A549 (cell line): ENCODE data around the gene RBPJ. TPM values are rescaled to one million over a fixed set of nuclear protein-coding genes. Genes with fewer than 3 reads are reported as not detected.

Experiments
- ATAC-seq, 2 experiments: fragments of 200-7000 bp in 1 of 2; fragments of >200 bp in 1 of 2; cut with Nextera tagmentation in 1 of 2; cut with Tn5 transposase in 1 of 2; 3 replicates each; pipeline versions ENCODE4 v1.8.0 to v1.9.1; 2018 to 2020; ENCODE audit warnings: mild to moderate bottlenecking in 1 of 2, moderate library complexity in 1 of 2
- CTCF ChIA-PET: fragments of 300-600 bp; sonication (Branson Sonifier 250); formaldehyde crosslinking; extraction: SDS; loops from one replicate; lab custom pipeline; 2021; ENCODE audit warnings: antibody characterized with exemption, inconsistent platforms; lab: Yijun Ruan, JAX
- POLR2A ChIA-PET: fragments of 350-600 bp; formaldehyde crosslinking; extraction: SDS; loops from one replicate; lab custom pipeline; 2021; ENCODE audit warnings: antibody characterized with exemption, inconsistent platforms; lab: Yijun Ruan, JAX
- DNase-seq, 2 experiments: peaks; one replicate each; pipeline versions ENCODE4 v3.0.0 to v3.0.0-alpha.2; 2011 to 2016; ENCODE audit warnings: low read depth in 1 of 2, low spot score in 1 of 2
- FAIRE-seq: peaks from 2 replicates; lab custom pipeline; 2011; peaks lifted over from hg19 to GRCh38; lab: Jason Lieb, UNC
- H3K27ac ChIP-seq, 2 experiments: fragments of >200 bp; sonication (Bioruptor Twin); formaldehyde crosslinking; 3 replicates each; pipeline ENCODE4 v1.5.1; 2016 to 2017
- H3K4me1 ChIP-seq: fragments of >200 bp; sonication (Bioruptor Twin); formaldehyde crosslinking; 3 replicates; pipeline ENCODE4 v1.6.1; 2016
- H3K4me2 ChIP-seq: fragments of >200 bp; sonication (Bioruptor Twin); formaldehyde crosslinking; 3 replicates; pipeline ENCODE4 v1.6.1; 2016
- H3K4me3 ChIP-seq: fragments of >200 bp; sonication (Bioruptor Twin); formaldehyde crosslinking; 3 replicates; pipeline ENCODE4 v1.5.1; 2016
- H3K9me3 ChIP-seq: fragments of >200 bp; sonication (Bioruptor Twin); formaldehyde crosslinking; 3 replicates; pipeline ENCODE4 v1.6.1; 2016
- BHLHE40 ChIP-seq: IDR thresholded peaks from 2 replicates; pipeline ENCODE4 v1.6.1; 2012; ENCODE audit warnings: low read depth, low read length, inconsistent platforms
- CBX8 ChIP-seq: fragments of 200-600 bp; sonication (generic); IDR thresholded peaks from 2 replicates; pipeline ENCODE4 v1.6.1; 2016
- CEBPB ChIP-seq, 2 experiments: fragments of >200 bp in 1 of 2; sonication (Bioruptor Twin) in 1 of 2; formaldehyde crosslinking in 1 of 2; IDR thresholded peaks; 2 replicates each; pipeline ENCODE4 v1.6.1; 2012 to 2016
- EHF ChIP-seq: fragments of 250-450 bp; sonication (Bioruptor Pico); IDR thresholded peaks from 2 replicates; pipeline ENCODE4 v1.5.0; 2020; ENCODE audit warnings: mild to moderate bottlenecking
- EHMT2 ChIP-seq: fragments of 200-600 bp; sonication (generic); IDR thresholded peaks from 2 replicates; pipeline ENCODE4 v1.6.1; 2016; ENCODE audit warnings: antibody characterized with exemption, low read depth, mild to moderate bottlenecking, moderate library complexity
- ESRRA ChIP-seq: fragments of 150-350 bp; IDR thresholded peaks from 2 replicates; pipeline ENCODE4 v1.6.1; 2014; ENCODE audit warnings: mild to moderate bottlenecking, low read length, borderline replicate concordance
- FOSL2 ChIP-seq, 2 experiments: fragments of 450-650 bp in 1 of 2; fragments of >200 bp in 1 of 2; sonication (Bioruptor Twin) in 1 of 2; formaldehyde crosslinking; IDR thresholded peaks; 2 replicates each; pipeline versions ENCODE4 v1.5.0 to v1.6.1; 2016 to 2020; ENCODE audit warnings: mild to moderate bottlenecking in 1 of 2, moderate library complexity in 1 of 2
- FOXS1 ChIP-seq: fragments of 250-450 bp; sonication (Bioruptor Pico); IDR thresholded peaks from 2 replicates; pipeline ENCODE4 v1.5.0; 2020; ENCODE audit warnings: mild to moderate bottlenecking, moderate library complexity
- HOXA7 ChIP-seq: fragments of 250-450 bp; sonication (Bioruptor Pico); IDR thresholded peaks from 2 replicates; pipeline ENCODE4 v1.5.0; 2020; ENCODE audit warnings: mild to moderate bottlenecking, moderate library complexity
- HOXB13 ChIP-seq: fragments of 250-450 bp; sonication (Bioruptor Pico); IDR thresholded peaks from 2 replicates; pipeline ENCODE4 v1.5.0; 2020; ENCODE audit warnings: low read depth, mild to moderate bottlenecking, moderate library complexity
- JUNB ChIP-seq: fragments of >200 bp; sonication (Bioruptor Twin); formaldehyde crosslinking; IDR thresholded peaks from 2 replicates; pipeline ENCODE4 v1.6.1; 2016
- KDM5A ChIP-seq: fragments of 200-600 bp; sonication (generic); IDR thresholded peaks from 2 replicates; pipeline ENCODE4 v1.6.1; 2016; ENCODE audit warnings: antibody characterized with exemption, mild to moderate bottlenecking
- MYC ChIP-seq: IDR thresholded peaks from 2 replicates; pipeline ENCODE4 v1.6.1; 2012; ENCODE audit warnings: mild to moderate bottlenecking, inconsistent platforms, low read length, improper control_type of control experiment, borderline replicate concordance
- NR3C1 ChIP-seq: fragments of >200 bp; sonication (Bioruptor Twin); formaldehyde crosslinking; IDR thresholded peaks from 3 replicates; pipeline ENCODE4 v1.6.1; 2017
- PHF8 ChIP-seq: fragments of 200-600 bp; sonication (generic); IDR thresholded peaks from 2 replicates; pipeline ENCODE4 v1.6.1; 2016; ENCODE audit warnings: low read depth, mild to moderate bottlenecking, antibody characterized with exemption, moderate library complexity, borderline replicate concordance
- POLR2A ChIP-seq: IDR thresholded peaks from 2 replicates; pipeline ENCODE4 v1.6.1; 2012; ENCODE audit warnings: mild to moderate bottlenecking, low read length
- RARB ChIP-seq: fragments of 250-450 bp; sonication (Bioruptor Pico); IDR thresholded peaks from 2 replicates; pipeline ENCODE4 v1.8.0; 2021; ENCODE audit warnings: mild to moderate bottlenecking, moderate library complexity
- RCOR1 ChIP-seq: fragments of 150-350 bp; IDR thresholded peaks from 2 replicates; pipeline ENCODE4 v1.6.1; 2014; ENCODE audit warnings: antibody characterized with exemption, low read length, low read depth
- RFX5 ChIP-seq: fragments of 450-650 bp; IDR thresholded peaks from 2 replicates; pipeline ENCODE4 v1.7.1; 2014; ENCODE audit warnings: antibody characterized with exemption, mild to moderate bottlenecking, moderate library complexity
- RNF2 ChIP-seq: fragments of 200-600 bp; sonication (generic); IDR thresholded peaks from 2 replicates; pipeline ENCODE4 v1.6.1; 2016; ENCODE audit warnings: low read depth, mild to moderate bottlenecking, antibody characterized with exemption, moderate library complexity, borderline replicate concordance
- SMC3 ChIP-seq: fragments of >200 bp; sonication (Bioruptor Twin); formaldehyde crosslinking; IDR thresholded peaks from 3 replicates; pipeline ENCODE4 v1.6.1; 2018; ENCODE audit warnings: inconsistent platforms
- ZC3H11A ChIP-seq: fragments of 450-650 bp; IDR thresholded peaks from 2 replicates; pipeline ENCODE4 v1.6.1; 2014; ENCODE audit warnings: antibody characterized with exemption, mild to moderate bottlenecking
- ZFP36 ChIP-seq: fragments of 450-650 bp; IDR thresholded peaks from 2 replicates; pipeline ENCODE4 v1.6.1; 2014; ENCODE audit warnings: borderline replicate concordance; ENCODE audit not compliant: partially characterized antibody
- ZNF302 ChIP-seq: fragments of 250-450 bp; sonication (Bioruptor Pico); IDR thresholded peaks from 2 replicates; pipeline ENCODE4 v1.9.0; 2021; ENCODE audit warnings: inconsistent platforms, mild to moderate bottlenecking, moderate library complexity
- ZSCAN20 ChIP-seq: fragments of 250-450 bp; sonication (Bioruptor Pico); IDR thresholded peaks from 2 replicates; pipeline ENCODE4 v1.8.0; 2022; ENCODE audit warnings: mild to moderate bottlenecking, moderate library complexity
- WGBS: methylation state at CpG from one replicate; pipeline ENCODE4 v1.1.6; 2017; ENCODE audit errors: missing lambda C conversion rate; 5-methylcytosine and 5-hydroxymethylcytosine counted together
- polyA plus RNA-seq, 4 experiments: library from polyadenylated mRNA; depleted of rRNA in 3 of 4; stranded (reverse); fragments of >200 nt; fragmentation: RNase III in 1 of 4; extraction: RNeasy Plus Mini Kit Qiagen cat#74134 plus additional on column Dnase treatment in 1 of 4; gene quantifications; 2 replicates in 3 of 4; 3 replicates in 1 of 4; pipeline ENCODE4 v1.2.3, GENCODE V29; 2011 to 2017
- TF ChIP-seq, protein P1 (sequence below): fragments of >200 bp; sonication (Bioruptor Twin); formaldehyde crosslinking; IDR thresholded peaks from 3 replicates; pipeline ENCODE4 v1.6.1; 2016
- TF ChIP-seq, protein P2 (sequence below): fragments of 250-450 bp; sonication (Bioruptor Pico); IDR thresholded peaks from 2 replicates; pipeline ENCODE4 v1.5.0; 2020; ENCODE audit warnings: low read depth, mild to moderate bottlenecking, moderate library complexity
- TF ChIP-seq, protein P3 (sequence below): fragments of 450-650 bp; IDR thresholded peaks from 2 replicates; pipeline ENCODE4 v1.6.1; 2014; ENCODE audit warnings: antibody characterized with exemption
- TF ChIP-seq, protein P4 (sequence below): IDR thresholded peaks from 2 replicates; pipeline ENCODE4 v1.6.1; 2012
- TF ChIP-seq, protein P5 (sequence below): fragments of >200 bp; sonication (Bioruptor Twin); formaldehyde crosslinking; IDR thresholded peaks from 2 replicates; pipeline ENCODE4 v1.6.1; 2016
- TF ChIP-seq, protein P6 (sequence below): IDR thresholded peaks from 2 replicates; pipeline ENCODE4 v1.6.1; 2012; ENCODE audit warnings: low read depth, borderline replicate concordance

Gene RBPJ
- polyA plus RNA-seq, 2 of the 4 experiments (the other 2 are of a cell fraction) = 16.5 to 37.1 TPM

DNA sequence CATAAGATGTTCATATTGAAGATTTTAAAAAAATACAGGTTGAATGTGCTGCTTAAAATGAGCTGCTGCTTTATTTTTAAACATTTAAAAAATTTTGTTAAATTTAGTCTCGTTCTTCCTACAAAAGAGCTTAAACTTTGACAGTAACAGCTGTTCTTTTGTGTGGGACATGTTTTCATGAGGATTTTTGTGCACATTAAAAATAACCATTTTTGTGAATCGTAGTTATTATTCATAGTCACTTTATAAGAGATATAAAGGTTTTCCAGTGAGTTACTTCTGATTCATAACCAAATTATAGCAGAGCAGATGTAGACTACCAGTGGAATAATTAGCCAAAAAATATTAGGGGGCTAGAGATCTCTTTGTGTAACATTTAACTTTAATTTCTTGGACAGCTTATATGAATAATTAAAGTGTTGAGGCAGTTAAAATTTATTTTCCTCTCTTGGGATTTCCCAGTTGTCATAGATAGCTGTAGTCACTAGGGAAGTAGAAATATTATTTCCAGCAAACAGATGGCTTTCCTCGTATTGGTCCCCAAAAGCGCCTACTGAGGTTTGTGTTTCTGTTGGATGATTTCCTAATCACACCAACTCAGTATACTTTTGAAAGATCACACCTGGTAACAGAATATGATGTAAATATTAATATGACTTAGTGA, 24.2 kb downstream of the RBPJ start:
- ATAC-seq (no peak), DNase-seq (no peak), FAIRE-seq (no peak)
- no peaks in the 10 kb centered on the region for H3K9me3 ChIP-seq
- 87% methylated on average over 4 of the region's 4 CpGs for WGBS
- H3K4me2 ChIP-seq = no peak overlapping the region
- no peak for TF ChIP-seq SMC3
- TF ChIP-seq ZNF302 = no peak
- no peak for TF ChIP-seq JUNB
- no peak for TF ChIP-seq CEBPB (IDR thresholded peaks at IDR 0.05)
- no peak for TF ChIP-seq ZC3H11A
- no peak for TF ChIP-seq HOXA7
- ChIA-PET POLR2A (no interaction called here), CTCF (no interaction called here)
- H3K4me3 ChIP-seq = no peak overlapping the region
- H3K27ac ChIP-seq = no peak overlapping the region
- H3K4me1 ChIP-seq = peaks cover 5% of the 10 kb centered on the region; the same call in 1 of the 3 replicates

DNA sequence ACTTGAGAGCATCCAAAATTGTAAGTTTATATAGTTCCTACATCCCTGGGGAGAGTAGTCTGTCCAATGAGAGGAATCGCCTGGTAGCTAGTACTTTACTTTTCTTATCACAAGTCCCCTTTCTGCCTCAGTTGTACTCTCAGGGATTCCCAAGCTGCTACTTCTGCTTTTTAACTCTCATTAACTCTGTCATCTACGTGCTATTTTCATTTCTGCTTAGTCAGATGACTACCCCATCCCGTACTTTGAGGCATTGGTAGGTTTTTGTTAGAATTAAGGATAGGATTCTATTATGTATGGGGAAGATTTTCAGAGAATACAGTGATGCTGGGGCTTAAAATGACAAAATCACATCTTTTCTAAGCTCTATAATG, 24.7 kb downstream of the RBPJ start:
- ChIA-PET CTCF (no interaction called here), POLR2A (no interaction called here)
- Histone ChIP-seq H3K9me3 (no peaks in the 10 kb centered on the region), H3K4me1 (peaks cover 5% of the 10 kb centered on the region; the same call in 1 of the 3 replicates), H3K4me2 (no peak overlapping the region), H3K27ac (no peak overlapping the region), H3K4me3 (no peak overlapping the region)
- FAIRE-seq (no peak), ATAC-seq (no peak), DNase-seq (no peak)
- 89% methylated on average over 3 of the region's 3 CpGs for WGBS
- TF ChIP-seq RNF2 = no peak
- no peak for TF ChIP-seq FOXS1 (CRISPR knock-in tag)
- no peak for TF ChIP-seq CBX8
- TF ChIP-seq RCOR1 = no peak
- TF ChIP-seq FOSL2 (IDR thresholded peaks at IDR 0.05) = no peak
- no peak for TF ChIP-seq FOSL2 (CRISPR knock-in tag; IDR thresholded peaks at IDR 0.05)
- TF ChIP-seq ZSCAN20 (CRISPR knock-in tag) = no peak
- no peak for TF ChIP-seq EHF (CRISPR knock-in tag)
- no peak for TF ChIP-seq POLR2A
- TF ChIP-seq BHLHE40 = no peak
- TF ChIP-seq ZFP36 = no peak
- TF ChIP-seq MYC = no peak
- TF ChIP-seq, protein P1, sequence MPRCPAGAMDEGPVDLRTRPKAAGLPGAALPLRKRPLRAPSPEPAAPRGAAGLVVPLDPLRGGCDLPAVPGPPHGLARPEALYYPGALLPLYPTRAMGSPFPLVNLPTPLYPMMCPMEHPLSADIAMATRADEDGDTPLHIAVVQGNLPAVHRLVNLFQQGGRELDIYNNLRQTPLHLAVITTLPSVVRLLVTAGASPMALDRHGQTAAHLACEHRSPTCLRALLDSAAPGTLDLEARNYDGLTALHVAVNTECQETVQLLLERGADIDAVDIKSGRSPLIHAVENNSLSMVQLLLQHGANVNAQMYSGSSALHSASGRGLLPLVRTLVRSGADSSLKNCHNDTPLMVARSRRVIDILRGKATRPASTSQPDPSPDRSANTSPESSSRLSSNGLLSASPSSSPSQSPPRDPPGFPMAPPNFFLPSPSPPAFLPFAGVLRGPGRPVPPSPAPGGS = no peak
- no peak for TF ChIP-seq KDM5A

DNA sequence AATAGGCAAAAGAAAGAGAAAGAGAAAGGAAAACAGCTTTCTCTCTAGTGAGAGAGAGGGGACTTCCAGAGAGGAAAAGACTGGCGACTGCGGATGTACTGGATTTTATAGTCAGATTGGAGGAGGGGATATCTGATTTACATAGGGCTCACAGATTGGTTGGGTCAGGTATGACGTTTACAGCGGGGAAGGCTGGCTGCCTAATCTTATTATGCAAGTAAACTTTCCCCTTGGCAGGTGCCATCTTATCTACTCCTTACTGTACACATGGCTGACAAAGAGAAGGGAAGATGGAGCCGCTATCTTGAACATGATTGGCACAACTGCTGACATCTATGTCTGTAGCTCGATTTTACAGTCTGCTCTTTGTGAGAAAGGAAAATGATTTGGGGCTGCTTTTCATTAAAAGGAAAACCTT, 25.4 kb downstream of the RBPJ start:
- Histone ChIP-seq H3K27ac (no peak overlapping the region), H3K9me3 (no peaks in the 10 kb centered on the region), H3K4me1 (peaks cover 5% of the 10 kb centered on the region; the same call in 1 of the 3 replicates), H3K4me2 (no peak overlapping the region), H3K4me3 (no peak overlapping the region)
- 82% methylated on average over 6 of the region's 6 CpGs for WGBS
- DNase-seq (no peak), FAIRE-seq (no peak), ATAC-seq (no peak)
- ChIA-PET POLR2A (no interaction called here), CTCF (no interaction called here)
- TF ChIP-seq NR3C1 (no peak), EHMT2 (no peak), RCOR1 (no peak), HOXB13 (CRISPR knock-in tag) (no peak), ESRRA (no peak), PHF8 (no peak), RFX5 (no peak), SMC3 (no peak), BHLHE40 (no peak), ZC3H11A (no peak), RARB (CRISPR knock-in tag) (no peak)
- TF ChIP-seq, protein P2, sequence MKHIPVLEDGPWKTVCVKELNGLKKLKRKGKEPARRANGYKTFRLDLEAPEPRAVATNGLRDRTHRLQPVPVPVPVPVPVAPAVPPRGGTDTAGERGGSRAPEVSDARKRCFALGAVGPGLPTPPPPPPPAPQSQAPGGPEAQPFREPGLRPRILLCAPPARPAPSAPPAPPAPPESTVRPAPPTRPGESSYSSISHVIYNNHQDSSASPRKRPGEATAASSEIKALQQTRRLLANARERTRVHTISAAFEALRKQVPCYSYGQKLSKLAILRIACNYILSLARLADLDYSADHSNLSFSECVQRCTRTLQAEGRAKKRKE (CRISPR knock-in tag) = no peak
- TF ChIP-seq, protein P3, sequence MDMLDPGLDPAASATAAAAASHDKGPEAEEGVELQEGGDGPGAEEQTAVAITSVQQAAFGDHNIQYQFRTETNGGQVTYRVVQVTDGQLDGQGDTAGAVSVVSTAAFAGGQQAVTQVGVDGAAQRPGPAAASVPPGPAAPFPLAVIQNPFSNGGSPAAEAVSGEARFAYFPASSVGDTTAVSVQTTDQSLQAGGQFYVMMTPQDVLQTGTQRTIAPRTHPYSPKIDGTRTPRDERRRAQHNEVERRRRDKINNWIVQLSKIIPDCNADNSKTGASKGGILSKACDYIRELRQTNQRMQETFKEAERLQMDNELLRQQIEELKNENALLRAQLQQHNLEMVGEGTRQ = no peak
- TF ChIP-seq, protein P4, sequence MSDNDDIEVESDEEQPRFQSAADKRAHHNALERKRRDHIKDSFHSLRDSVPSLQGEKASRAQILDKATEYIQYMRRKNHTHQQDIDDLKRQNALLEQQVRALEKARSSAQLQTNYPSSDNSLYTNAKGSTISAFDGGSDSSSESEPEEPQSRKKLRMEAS = no peak
- TF ChIP-seq, protein P5, sequence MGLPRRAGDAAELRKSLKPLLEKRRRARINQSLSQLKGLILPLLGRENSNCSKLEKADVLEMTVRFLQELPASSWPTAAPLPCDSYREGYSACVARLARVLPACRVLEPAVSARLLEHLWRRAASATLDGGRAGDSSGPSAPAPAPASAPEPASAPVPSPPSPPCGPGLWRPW = no peak
- TF ChIP-seq, protein P1 = no peak
- TF ChIP-seq, protein P6, sequence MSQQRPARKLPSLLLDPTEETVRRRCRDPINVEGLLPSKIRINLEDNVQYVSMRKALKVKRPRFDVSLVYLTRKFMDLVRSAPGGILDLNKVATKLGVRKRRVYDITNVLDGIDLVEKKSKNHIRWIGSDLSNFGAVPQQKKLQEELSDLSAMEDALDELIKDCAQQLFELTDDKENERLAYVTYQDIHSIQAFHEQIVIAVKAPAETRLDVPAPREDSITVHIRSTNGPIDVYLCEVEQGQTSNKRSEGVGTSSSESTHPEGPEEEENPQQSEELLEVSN = no peak
